Midbrain (tissue), 1 donor: ENCODE measurements around the gene ELFN2.
"Not testable (repeated sequence)": the region's sequence is repeated elsewhere in the genome, so short reads cannot be mapped to it uniquely, and the experiment has no call there.

Experiments
- DNase-seq: peaks from one replicate; lab custom pipeline; 2025; lab: John Stamatoyannopoulos, UW

The ELFN2 gene

GRCh38 chr22:37427135-37427710, at the start of gene ELFN2:
TSS of gene ELFN2 (minus strand) at chr22:37427479. CDS start at chr22:37375534, 51,945 bp downstream.
- DNase-seq = no peak

- no peak for DNase-seq
These were observed 49.4 kb upstream of the ELFN2 start for GRCh38 chr22:37476389-37477329.

GRCh38 chr22:37474447-37475090, 47.3 kb upstream of the ELFN2 start:
- no peak for DNase-seq

GRCh38 chr22:37473437-37473946, 46.2 kb upstream of the ELFN2 start:
- DNase-seq = no peak

- no peak for DNase-seq
These were observed 45.2 kb upstream of the ELFN2 start for GRCh38 chr22:37472418-37473006.

GRCh38 chr22:37471727-37472417, 44.6 kb upstream of the ELFN2 start:
- DNase-seq = no peak

GRCh38 chr22:37470087-37470445, 42.8 kb upstream of the ELFN2 start:
- no peak for DNase-seq

- no peak for DNase-seq
These were observed 42.3 kb upstream of the ELFN2 start for GRCh38 chr22:37469416-37470086.

GRCh38 chr22:37468201-37468695, 41.0 kb upstream of the ELFN2 start:
- DNase-seq = not testable (repeated sequence)

- DNase-seq = no peak
These were observed 40.2 kb upstream of the ELFN2 start for GRCh38 chr22:37467391-37467955.

GRCh38 chr22:37464181-37464580, 36.9 kb upstream of the ELFN2 start:
- no peak for DNase-seq

- DNase-seq = no peak
These were observed 35.7 kb upstream of the ELFN2 start for GRCh38 chr22:37462983-37463382.

- DNase-seq = no peak
These were observed 35.2 kb upstream of the ELFN2 start for GRCh38 chr22:37462436-37462835.

- DNase-seq = no peak
These were observed 34.7 kb upstream of the ELFN2 start for GRCh38 chr22:37461961-37462360.

GRCh38 chr22:37460684-37461083, 33.4 kb upstream of the ELFN2 start:
- no peak for DNase-seq

GRCh38 chr22:37459206-37459605, 31.9 kb upstream of the ELFN2 start:
- no peak for DNase-seq

- peak; percentile 26 for DNase-seq
These were observed 30.0 kb upstream of the ELFN2 start for GRCh38 chr22:37457093-37457893.

GRCh38 chr22:37456346-37456745, 29.1 kb upstream of the ELFN2 start:
- no peak for DNase-seq

- DNase-seq = no peak
These were observed 28.6 kb upstream of the ELFN2 start for GRCh38 chr22:37455896-37456295.
